Esophagus (tissue), 2 donors: ENCODE results near the gene MYO16. TPM values are rescaled to one million over a fixed set of nuclear protein-coding genes. Genes with fewer than 3 reads are reported as not detected.
"Not testable (repeated sequence)": the region's sequence is repeated elsewhere in the genome, so short reads cannot be mapped to it uniquely, and the experiment has no call there.

Experiments used
- H3K27ac ChIP-seq, 2 donors: one replicate each; pipeline ENCODE4 v1.5.1; 2013; ENCODE audit warnings: low read depth in 2 of 2, mild to moderate bottlenecking in 2 of 2, inconsistent platforms in 1 of 2, low read length in 1 of 2, moderate library complexity in 1 of 2
- H3K27me3 ChIP-seq, 2 donors: one replicate each; pipeline ENCODE4 v1.6.1; 2013; ENCODE audit warnings: low read length in 2 of 2, control low read depth in 1 of 2, mild to moderate bottlenecking in 1 of 2; ENCODE audit not compliant: insufficient read depth in 2 of 2, control insufficient read depth in 1 of 2
- H3K36me3 ChIP-seq, 2 donors: one replicate each; pipeline ENCODE4 v1.6.1; 2013; ENCODE audit warnings: low read length in 1 of 2; ENCODE audit not compliant: control insufficient read depth in 2 of 2, insufficient read depth in 2 of 2
- H3K4me1 ChIP-seq, 2 donors: one replicate each; pipeline ENCODE4 v1.6.1; 2013; ENCODE audit warnings: low read length in 1 of 2; ENCODE audit not compliant: control insufficient read depth in 2 of 2, insufficient read depth in 2 of 2
- H3K4me3 ChIP-seq, 2 donors: one replicate each; pipeline ENCODE4 v1.5.1; 2013; ENCODE audit warnings: low read length in 2 of 2, mild to moderate bottlenecking in 2 of 2, low read depth in 1 of 2, moderate library complexity in 1 of 2
- H3K9me3 ChIP-seq, 2 donors: one replicate each; pipeline ENCODE4 v1.6.1; 2013; ENCODE audit warnings: mild to moderate bottlenecking in 2 of 2, low read depth in 1 of 2, low read length in 1 of 2, moderate library complexity in 1 of 2; ENCODE audit not compliant: control insufficient read depth in 2 of 2, insufficient read depth in 1 of 2
- WGBS, 2 donors: extraction: QIAGEN DNeasy Blood & Tissue Kit; methylation state at CpG; one replicate each; pipeline ENCODE4 v1.1.7; 2013; 5-methylcytosine and 5-hydroxymethylcytosine counted together
- polyA plus RNA-seq, 2 donors: library from polyadenylated mRNA; stranded (reverse); fragments of 200-250 nt; gene quantifications; one replicate each; pipeline ENCODE4 v1.2.3, GENCODE V29; 2013
- donor health status: healthy with polysubstance abuse.
- donor health status: Bipolar disorder and iron deficiency.

Gene MYO16
- polyA plus RNA-seq, 2 donors = 0.06 to 0.18 TPM

DNA sequence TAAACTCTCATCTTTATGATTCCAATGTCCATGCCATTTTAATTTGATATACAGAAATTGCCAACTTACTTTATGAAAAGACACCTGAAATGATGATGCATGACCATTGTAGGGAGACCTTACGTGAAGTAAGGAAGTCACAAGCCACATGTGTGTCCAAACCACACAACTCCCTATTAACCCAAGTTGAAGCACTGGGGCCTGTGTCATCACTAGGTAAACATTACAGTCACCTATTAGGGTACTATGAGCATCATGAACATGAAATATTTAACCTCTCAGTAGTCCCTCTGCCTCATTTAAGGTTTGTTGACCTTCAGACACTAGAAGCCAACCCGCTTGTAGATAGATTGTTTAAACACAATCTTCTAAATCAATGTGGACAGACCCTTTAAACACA is 580.1 kb downstream of the MYO16 start:
- Histone ChIP-seq H3K9me3 (no peaks in the 10 kb centered on the region), H3K27ac (no peak overlapping the region), H3K36me3 (no peaks in the 10 kb centered on the region), H3K4me3 (no peak overlapping the region), H3K4me1 (peaks cover 3 to 4% of the 10 kb centered on the region in 2 donors), H3K27me3 (no peaks in the 10 kb centered on the region)
- 81 to 86% methylated on average over 2 of the region's 2 CpGs for WGBS, 2 donors

DNA sequence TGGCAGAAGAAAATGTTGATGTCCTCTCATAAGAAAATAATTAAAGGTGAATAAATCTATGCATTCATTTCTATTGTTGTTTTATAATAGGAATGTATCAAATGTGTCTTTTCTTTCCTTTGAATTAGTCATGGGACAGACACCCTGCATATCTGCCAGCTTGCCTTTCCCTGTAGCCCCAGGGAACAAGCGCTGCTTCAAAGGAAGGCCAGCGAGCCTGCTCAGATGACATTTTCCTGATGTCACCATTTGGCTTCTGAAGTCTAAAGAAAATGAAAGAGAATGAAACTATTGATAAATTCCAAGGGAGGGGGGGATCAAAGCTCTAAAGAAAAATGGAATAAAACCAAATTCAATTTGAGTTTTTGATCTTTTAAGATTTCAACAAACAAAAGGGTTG is 582.2 kb downstream of the MYO16 start:
- H3K36me3 ChIP-seq = no peaks in the 10 kb centered on the region
- H3K9me3 ChIP-seq = no peaks in the 10 kb centered on the region
- H3K4me1 ChIP-seq = peaks cover 0 to 4% of the 10 kb centered on the region in 2 donors
- H3K4me3 ChIP-seq = no peak overlapping the region
- no peak overlapping the region for H3K27ac ChIP-seq
- 34 to 39% methylated on average over 2 of the region's 2 CpGs for WGBS, 2 donors
- H3K27me3 ChIP-seq = no peaks in the 10 kb centered on the region

DNA sequence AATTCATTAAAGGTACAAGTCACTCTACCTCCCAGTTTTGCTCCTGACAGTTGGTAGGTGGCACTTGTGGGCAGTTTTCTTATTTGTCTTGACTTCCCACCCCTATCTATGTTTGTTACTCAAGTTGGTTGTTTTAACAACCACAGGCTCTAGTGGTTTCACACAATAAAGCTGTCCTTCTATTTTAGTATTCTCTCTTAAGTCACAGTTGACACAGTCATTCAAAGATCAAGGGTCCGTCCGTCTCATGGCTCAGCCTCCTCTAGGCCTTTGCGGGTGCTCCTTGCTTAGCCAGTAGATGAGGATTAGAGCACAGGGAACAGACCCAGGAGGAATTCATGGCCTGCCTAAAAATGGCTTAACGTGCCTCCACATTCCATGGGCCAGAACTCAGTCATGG is 583.2 kb downstream of the MYO16 start:
- no peaks in the 10 kb centered on the region for H3K9me3 ChIP-seq
- H3K27ac ChIP-seq = no peak overlapping the region
- peaks cover 0 to 4% of the 10 kb centered on the region in 2 donors for H3K4me1 ChIP-seq
- H3K36me3 ChIP-seq = no peaks in the 10 kb centered on the region
- no peak overlapping the region for H3K4me3 ChIP-seq
- WGBS, 2 donors = 86 to 92% methylated on average over 4 of the region's 4 CpGs
- no peaks in the 10 kb centered on the region for H3K27me3 ChIP-seq

DNA sequence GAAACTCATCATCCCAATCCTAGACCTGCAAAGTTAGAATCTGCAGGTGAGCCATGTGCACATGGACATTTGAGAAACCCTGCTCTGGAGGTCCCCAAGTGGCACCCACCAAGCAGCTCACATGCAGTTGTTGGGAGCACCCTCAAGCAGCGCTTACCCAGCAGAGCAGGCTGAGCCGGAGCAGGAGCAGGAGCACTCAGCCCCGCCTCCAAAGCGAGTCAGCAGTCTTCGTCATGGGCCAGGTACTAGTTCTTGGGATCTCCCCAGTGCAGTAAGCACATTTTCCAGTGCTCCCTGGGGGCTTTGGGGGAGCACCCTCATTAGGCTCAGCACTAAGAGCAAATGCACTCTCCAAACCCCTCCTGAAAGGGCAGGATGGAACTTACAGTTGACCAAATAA is 584.3 kb downstream of the MYO16 start:
- Histone ChIP-seq H3K36me3 (no peaks in the 10 kb centered on the region), H3K9me3 (no peaks in the 10 kb centered on the region), H3K4me3 (no peak overlapping the region), H3K4me1 (peaks cover 0 to 4% of the 10 kb centered on the region in 2 donors), H3K27ac (no peak overlapping the region), H3K27me3 (no peaks in the 10 kb centered on the region)
- WGBS, 2 donors = 61 to 65% methylated on average over 5 of the region's 5 CpGs

DNA sequence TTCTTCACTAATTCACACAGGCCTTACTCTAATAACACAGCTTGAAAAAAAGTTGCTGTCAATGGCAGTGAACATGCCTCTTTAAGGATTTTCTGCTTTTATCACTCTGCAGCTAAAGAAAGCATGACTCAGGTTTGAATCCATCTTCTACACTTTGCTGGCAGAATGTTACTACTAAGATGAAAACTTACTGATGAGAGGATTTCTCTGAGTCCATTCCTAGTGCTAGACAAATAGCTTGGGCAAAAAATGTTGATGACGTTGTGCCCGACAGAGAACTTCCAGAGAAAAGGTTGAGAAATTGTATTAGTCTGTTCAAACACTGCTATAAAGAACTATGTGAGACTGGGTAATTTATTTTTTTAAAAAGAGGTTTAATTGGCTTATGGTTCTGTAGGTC is 585.0 kb downstream of the MYO16 start:
- Histone ChIP-seq H3K4me3 (no peak overlapping the region), H3K27me3 (no peaks in the 10 kb centered on the region), H3K9me3 (no peaks in the 10 kb centered on the region), H3K36me3 (no peaks in the 10 kb centered on the region), H3K4me1 (peaks cover 0 to 4% of the 10 kb centered on the region in 2 donors), H3K27ac (no peak overlapping the region)
- WGBS, 2 donors = 89 to 93% methylated on average over 2 of the region's 2 CpGs

DNA sequence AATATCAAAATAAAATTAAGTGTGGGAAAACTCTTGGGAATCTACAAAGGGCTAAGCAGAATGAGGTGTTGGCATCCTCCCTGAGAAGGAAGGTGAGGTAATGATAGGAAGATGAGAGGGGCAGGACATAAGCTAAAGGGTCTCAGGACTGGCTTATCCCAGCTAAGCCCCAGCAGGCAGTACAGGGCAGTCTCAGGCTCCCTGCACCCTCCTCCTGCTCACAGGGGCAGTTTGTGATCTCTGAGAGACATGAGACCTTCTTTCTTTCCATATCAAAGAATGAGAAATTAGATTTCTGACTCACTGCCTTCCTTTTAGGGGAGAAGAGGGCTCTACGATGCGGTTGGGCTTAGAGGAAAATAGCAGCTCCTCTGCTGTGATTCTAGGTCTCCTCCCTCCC is 586.0 kb downstream of the MYO16 start:
- H3K27me3 ChIP-seq = no peaks in the 10 kb centered on the region

DNA sequence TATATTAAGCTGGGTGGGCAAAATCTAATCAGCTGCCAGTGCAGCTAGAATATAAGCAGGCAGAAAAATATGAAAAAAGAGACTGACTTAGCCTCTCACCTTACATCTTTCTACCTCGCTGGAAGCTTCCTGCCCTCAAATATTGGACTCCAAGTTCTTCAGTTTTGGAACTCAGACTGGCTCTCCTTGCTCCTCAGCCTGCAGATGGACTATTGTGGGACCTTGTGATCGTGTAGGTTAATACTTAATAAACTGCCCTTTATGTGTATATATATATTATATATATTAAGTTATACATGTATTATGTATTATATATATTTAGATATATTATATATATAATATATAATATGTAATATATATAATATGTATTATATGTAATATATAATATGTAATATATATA is 588.1 kb downstream of the MYO16 start:
- not testable (repeated sequence) for H3K4me3 ChIP-seq, H3K27ac ChIP-seq, H3K36me3 ChIP-seq, H3K27me3 ChIP-seq, H3K9me3 ChIP-seq, H3K4me1 ChIP-seq
- WGBS, 2 donors = 60 to 88% methylated on average over 2 of the region's 2 CpGs

More for the DNA sequence above, 586.0 kb downstream of the MYO16 start:
- H3K4me1 ChIP-seq = peaks cover 0 to 4% of the 10 kb centered on the region in 2 donors
- no peak overlapping the region for H3K27ac ChIP-seq
- H3K4me3 ChIP-seq = no peak overlapping the region
- WGBS, 2 donors = 76 to 82% methylated on average over 2 of the region's 2 CpGs
- H3K36me3 ChIP-seq = no peaks in the 10 kb centered on the region
- H3K9me3 ChIP-seq = no peaks in the 10 kb centered on the region

DNA sequence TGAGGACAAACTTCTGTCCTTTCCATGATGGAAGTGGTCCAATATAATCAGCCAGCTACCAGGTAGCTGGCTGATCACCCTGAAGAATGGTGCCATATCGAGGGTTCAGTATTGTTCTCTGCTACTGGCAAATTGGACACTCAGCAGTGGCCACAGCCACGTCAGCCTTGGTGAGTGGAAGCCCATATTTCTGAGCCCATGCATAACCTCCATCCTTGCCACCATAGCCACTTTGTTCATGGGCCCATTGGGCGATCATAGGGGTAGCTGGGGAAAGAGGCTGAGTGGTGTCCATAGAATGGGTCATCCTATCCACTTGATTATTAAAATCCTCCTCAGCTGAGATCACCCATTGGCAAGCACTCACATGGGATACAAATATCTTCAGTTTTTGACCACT is 591.2 kb downstream of the MYO16 start:
- no peaks in the 10 kb centered on the region for H3K9me3 ChIP-seq
- H3K36me3 ChIP-seq = no peaks in the 10 kb centered on the region
- H3K4me3 ChIP-seq = no peak overlapping the region
- no peaks in the 10 kb centered on the region for H3K27me3 ChIP-seq
- H3K27ac ChIP-seq = no peak overlapping the region
- WGBS, 2 donors = 84 to 85% methylated on average over 3 of the region's 3 CpGs
- H3K4me1 ChIP-seq = no peaks in the 10 kb centered on the region

DNA sequence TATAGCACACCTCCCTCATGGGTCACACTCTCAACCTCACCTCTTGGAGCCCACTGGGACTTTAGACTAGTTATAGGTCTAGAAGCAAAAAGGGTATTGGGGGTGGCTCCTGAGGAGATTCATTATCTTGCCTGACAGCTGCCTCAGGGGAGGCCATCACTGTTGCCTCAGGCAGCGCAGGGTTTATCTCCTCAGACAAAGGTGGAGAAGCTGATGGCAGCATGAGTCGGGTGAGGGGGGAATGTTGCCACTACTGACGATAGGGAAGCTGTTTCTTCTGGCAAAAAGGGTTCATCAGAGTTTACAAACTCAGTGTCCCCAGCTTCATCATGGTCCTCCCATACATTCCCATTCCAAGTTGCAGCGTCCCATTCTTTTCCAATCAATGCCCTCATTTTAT is 594.6 kb downstream of the MYO16 start:
- Histone ChIP-seq H3K27ac (no peak overlapping the region), H3K4me3 (no peak overlapping the region), H3K27me3 (no peaks in the 10 kb centered on the region), H3K9me3 (no peaks in the 10 kb centered on the region), H3K4me1 (no peaks in the 10 kb centered on the region), H3K36me3 (no peaks in the 10 kb centered on the region)
- 75 to 78% methylated on average over 4 of the region's 4 CpGs for WGBS, 2 donors

DNA sequence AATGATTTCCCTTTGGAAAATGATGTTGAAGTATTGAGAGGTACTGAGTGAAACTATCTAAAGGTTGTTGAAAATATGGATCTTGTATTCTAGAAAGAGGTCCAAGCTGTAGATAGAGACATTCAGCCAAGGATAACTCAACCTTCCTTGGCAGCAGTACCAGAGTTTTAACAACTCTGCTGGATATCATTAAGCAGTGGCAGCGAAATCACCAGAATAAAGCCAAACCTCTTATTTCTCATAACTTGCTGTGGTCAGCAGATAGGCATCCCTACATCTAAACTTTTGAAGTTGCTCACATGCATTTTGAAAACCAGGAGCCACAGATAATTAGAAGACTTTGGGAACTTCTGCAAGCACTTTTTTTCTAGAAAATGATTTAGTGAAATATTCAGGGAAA is 597.2 kb downstream of the MYO16 start:
- WGBS, 2 donors = 77 to 90% methylated on average over 1 of the region's 1 CpG
- H3K9me3 ChIP-seq = no peaks in the 10 kb centered on the region
- no peak overlapping the region for H3K27ac ChIP-seq
- H3K36me3 ChIP-seq = no peaks in the 10 kb centered on the region
- no peaks in the 10 kb centered on the region for H3K27me3 ChIP-seq
- no peaks in the 10 kb centered on the region for H3K4me1 ChIP-seq
- H3K4me3 ChIP-seq = no peak overlapping the region
